ENCODE data around the gene DCTN4.

DCTN4 gene

DNA sequence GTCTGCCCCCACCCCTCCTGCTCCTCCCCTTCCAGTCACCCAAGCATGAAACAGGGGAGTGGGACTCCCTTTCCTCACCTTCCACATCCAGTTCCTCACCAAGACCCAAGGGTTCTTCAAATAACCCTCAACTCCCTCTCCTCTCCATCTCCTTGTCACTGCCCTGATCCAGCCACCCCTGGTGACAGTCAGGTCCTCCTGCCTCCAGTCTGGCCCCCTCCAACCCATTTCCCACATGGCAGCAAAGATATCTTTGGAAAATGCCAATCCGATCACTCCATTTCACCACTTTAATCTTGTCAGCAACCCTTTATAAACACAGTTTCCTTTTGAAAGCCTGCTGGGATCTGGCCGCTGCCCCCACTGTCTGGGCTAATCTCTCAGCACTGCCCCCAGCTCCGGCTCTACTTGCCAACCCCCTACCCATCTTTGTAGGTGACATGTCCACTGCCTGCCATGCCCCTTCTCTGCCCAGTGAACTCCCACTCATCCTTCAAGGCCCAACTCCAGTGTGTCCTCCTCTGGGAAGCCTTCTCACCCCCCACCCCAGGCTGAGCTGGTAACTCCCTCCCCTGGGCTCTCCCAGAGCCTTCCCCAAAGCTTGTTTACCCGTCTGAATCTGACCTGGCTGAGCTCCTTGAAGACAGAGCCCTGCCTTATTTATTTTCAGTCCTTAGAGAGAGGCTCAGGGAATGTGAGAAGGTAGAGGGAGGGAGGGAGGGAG is 98.5 kb downstream of the DCTN4 start:
- no peak for DNase-seq
- no peak for TF ChIP-seq POLR2A (IDR thresholded peaks at IDR 0.05; ENCODE audit: low read length)
- no peak for TF ChIP-seq GATA1 (IDR thresholded peaks at IDR 0.05; ENCODE audit: low read depth, low read length)

DNA sequence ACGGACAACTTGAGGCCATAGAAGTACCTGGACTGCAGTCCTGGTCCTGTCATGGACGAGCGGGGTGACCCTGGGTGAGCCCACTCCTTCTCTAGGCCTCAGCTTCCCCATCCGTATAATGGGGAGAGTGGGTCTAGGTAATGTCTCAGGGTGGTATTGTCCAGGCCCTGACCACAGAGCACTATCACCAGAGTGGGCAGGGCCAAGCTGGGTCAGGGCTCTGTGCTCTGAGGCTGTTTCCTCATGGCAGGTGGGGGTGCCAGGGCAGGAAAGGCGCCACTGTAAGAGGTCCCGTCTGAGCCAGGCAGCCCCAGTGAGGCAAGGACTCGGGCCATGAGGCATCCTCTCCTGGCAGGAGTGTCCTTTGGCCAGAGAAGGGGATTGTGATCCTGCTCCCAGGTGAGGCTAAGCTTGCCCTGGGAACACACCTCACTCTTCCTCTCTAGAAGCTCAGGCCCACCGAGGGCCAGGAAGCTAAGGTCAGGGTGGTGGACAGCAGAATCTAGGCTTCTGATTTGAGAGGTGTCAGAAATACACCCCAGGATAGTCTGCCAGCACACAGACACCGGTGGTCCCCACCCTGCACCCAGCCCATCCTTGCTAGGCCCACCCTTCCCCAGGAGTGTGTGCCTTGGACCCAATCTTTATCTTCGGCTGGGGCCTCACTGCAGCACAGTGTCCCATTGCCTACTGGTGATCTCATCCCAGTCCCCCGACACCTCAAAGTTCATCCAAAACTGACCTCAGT is 99.3 kb downstream of the DCTN4 start:
- TF ChIP-seq POLR2A (IDR thresholded peaks at IDR 0.05; ENCODE audit: low read length): no peak
- TF ChIP-seq GATA1 (IDR thresholded peaks at IDR 0.05; ENCODE audit: low read depth, low read length): no peak
- no peak for DNase-seq

DNA sequence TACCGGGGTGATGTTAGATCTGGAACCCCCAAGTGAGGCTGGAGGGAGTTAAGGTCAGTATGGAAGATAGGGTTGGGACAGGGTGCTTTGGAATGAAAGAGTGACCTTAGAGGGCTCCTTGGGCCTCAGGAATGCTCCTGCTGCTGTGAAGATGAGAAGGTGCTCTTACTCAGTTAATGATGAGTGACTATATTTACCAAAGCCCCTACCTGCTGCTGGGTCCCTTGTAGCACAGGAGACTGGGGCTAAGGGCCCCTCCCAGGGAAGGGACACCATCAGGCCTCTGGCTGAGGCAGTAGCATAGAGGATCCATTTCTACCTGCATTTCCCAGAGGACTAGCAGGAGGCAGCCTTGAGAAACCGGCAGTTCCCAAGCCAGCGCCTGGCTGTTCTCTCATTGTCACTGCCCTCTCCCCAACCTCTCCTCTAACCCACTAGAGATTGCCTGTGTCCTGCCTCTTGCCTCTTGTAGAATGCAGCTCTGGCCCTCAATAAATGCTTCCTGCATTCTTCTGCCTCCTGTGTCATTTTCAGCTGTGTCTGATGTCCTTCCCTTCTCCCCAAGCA is 100.0 kb downstream of the DCTN4 start:
- TF ChIP-seq GATA1 (IDR thresholded peaks at IDR 0.05; ENCODE audit: low read depth, low read length): no peak
- no peak for TF ChIP-seq POLR2A (IDR thresholded peaks at IDR 0.05; ENCODE audit: low read length)

More for the DNA sequence above, 100.0 kb downstream of the DCTN4 start:
- DNase-seq: no peak

All from erythroblast (primary cell).